Left ventricle myocardium inferior (tissue), 1 donor: ENCODE results near the gene SHANK2. TPM values are rescaled to one million over a fixed set of nuclear protein-coding genes. Genes with fewer than 3 reads are reported as not detected.
"Not testable (repeated sequence)": the region's sequence is repeated elsewhere in the genome, so short reads cannot be mapped to it uniquely, and the experiment has no call there.

Source experiments
- DNase-seq: peaks from one replicate; pipeline ENCODE4 v3.0.0-alpha.2; 2020
- H3K27ac ChIP-seq: fragments of 200-600 bp; replicated peaks from 2 replicates; pipeline ENCODE4 v1.8.0; 2021
- H3K27me3 ChIP-seq: fragments of 200-600 bp; 2 replicates; pipeline ENCODE4 v1.8.0; 2021; ENCODE audit warnings: low read depth
- H3K36me3 ChIP-seq: fragments of 200-600 bp; 2 replicates; pipeline ENCODE4 v1.8.0; 2021
- H3K4me1 ChIP-seq: fragments of 200-600 bp; 2 replicates; pipeline ENCODE4 v1.8.0; 2021
- H3K4me3 ChIP-seq: fragments of 200-600 bp; 2 replicates; pipeline ENCODE4 v1.8.0; 2021; ENCODE audit warnings: mild to moderate bottlenecking, moderate library complexity
- H3K9me3 ChIP-seq: fragments of 200-600 bp; replicated peaks from 2 replicates; pipeline ENCODE4 v1.8.0; 2021
- intact Hi-C: fragments of 100-400 bp; cut with micrococcal nuclease; formaldehyde crosslinking; loops from one replicate; pipeline ENCODE4 v1.11.0; 2022
- total RNA-seq: library from RNA; stranded (reverse); fragmentation: NEBNext Ultra II Directional; extraction: Animal tissue kit (Norgen Biotek cat#: 25700); gene quantifications from one replicate; pipeline ENCODE4 v1.2.1, GENCODE V29; 2021
- TF ChIP-seq, protein P1 (sequence below): fragments of 200-600 bp; IDR thresholded peaks from 2 replicates; pipeline ENCODE4 v1.8.0; 2021; ENCODE audit warnings: antibody characterized with exemption, mild to moderate bottlenecking, borderline replicate concordance
- donor health status: DM: no; HTN: yes; CAD: no; lungs with severe emphysema.

The SHANK2 gene
- total RNA-seq, 1 donor from 2014 or later, result 0.27 TPM

DNA sequence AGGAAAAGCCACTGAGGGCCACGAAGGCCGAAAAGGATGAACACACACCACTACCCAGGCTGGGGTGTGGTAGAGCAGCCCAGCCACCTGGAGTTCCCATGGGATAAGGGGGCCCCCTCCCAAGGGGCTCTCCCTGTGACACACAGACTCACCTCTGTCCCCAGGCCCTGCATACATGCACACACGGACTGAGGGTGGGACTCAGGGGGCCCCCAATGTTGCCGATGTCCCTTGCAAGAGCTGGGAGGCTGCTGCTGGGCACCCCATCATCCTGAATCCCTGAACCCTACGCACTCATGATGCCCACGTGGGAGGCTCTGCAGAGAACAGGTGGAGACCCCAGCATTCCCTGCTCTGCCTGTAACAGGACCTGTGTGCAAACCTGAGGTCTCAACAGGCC is 14.5 kb downstream of the SHANK2 start:
- H3K27ac ChIP-seq, result no peak overlapping the region
- H3K4me3 ChIP-seq, result no peak overlapping the region
- DNase-seq, result no peak
- no peaks in the 10 kb centered on the region for H3K36me3 ChIP-seq
- H3K4me1 ChIP-seq, result peaks cover 4% of the 10 kb centered on the region
- H3K27me3 ChIP-seq, result peaks cover 88% of the 10 kb centered on the region
- no peaks in the 10 kb centered on the region for H3K9me3 ChIP-seq
- intact Hi-C loops, result no loop called here
- TF ChIP-seq, protein P1, sequence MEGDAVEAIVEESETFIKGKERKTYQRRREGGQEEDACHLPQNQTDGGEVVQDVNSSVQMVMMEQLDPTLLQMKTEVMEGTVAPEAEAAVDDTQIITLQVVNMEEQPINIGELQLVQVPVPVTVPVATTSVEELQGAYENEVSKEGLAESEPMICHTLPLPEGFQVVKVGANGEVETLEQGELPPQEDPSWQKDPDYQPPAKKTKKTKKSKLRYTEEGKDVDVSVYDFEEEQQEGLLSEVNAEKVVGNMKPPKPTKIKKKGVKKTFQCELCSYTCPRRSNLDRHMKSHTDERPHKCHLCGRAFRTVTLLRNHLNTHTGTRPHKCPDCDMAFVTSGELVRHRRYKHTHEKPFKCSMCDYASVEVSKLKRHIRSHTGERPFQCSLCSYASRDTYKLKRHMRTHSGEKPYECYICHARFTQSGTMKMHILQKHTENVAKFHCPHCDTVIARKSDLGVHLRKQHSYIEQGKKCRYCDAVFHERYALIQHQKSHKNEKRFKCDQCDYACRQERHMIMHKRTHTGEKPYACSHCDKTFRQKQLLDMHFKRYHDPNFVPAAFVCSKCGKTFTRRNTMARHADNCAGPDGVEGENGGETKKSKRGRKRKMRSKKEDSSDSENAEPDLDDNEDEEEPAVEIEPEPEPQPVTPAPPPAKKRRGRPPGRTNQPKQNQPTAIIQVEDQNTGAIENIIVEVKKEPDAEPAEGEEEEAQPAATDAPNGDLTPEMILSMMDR, result no peak

DNA sequence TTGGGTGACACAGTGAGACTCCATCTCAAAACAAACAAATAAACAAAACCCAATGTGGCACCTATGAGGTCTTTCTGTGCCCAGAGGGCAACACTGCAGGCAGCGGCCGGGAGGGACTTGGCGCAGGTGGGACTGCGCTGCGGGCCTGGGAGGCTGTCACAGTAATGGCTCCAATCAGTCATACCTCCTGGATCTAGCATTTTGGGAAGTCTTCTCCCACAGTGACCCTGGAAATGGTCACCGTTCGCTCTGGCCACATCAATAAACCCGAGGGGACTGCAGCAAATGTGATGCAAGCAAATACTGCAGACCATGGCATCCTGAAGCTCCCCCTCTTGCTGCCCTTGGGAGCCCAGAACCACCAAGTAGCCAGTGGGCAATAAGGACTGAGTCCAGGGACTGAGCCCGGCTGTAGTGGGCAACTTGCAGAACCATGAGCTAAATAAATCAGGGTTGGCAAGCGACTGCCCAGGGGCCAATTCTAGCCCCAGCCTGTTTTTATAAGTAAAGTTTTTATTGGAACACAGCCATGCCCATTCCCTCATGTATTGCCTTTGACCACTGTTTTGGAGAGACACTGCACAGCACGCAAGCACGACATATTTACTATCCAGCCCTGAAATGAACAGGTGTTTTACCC is 15.4 kb downstream of the SHANK2 start:
- no peak for DNase-seq
- Histone ChIP-seq H3K9me3 (no peaks in the 10 kb centered on the region), H3K27me3 (peaks cover 81% of the 10 kb centered on the region), H3K4me1 (peaks cover 4% of the 10 kb centered on the region), H3K36me3 (no peaks in the 10 kb centered on the region), H3K4me3 (no peak overlapping the region), H3K27ac (no peak overlapping the region)
- TF ChIP-seq, protein P1, result no peak
- intact Hi-C loops, result no loop called here

DNA sequence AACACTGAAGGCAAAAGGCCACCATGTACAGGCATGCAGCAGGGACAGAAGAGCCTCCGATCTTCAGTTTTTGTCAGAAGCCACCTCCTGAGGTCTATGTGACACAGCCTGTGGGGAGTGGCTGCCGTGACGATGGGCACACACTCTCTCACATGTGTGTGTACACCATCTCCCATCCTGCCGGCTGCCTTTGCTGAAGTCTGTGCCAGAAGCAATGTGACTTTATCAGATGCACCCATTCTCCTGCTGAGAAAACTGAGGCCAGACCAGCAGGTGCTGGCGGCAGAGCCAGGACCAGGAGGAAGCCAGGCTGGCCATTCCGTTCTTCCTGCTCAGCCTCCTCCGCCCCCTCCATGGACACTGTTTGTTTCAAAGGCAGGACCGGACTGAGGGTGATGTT is 16.7 kb downstream of the SHANK2 start:
- peaks cover 76% of the 10 kb centered on the region for H3K27me3 ChIP-seq
- H3K27ac ChIP-seq, result no peak overlapping the region
- TF ChIP-seq, protein P1, result no peak
- no peak for DNase-seq
- H3K4me1 ChIP-seq, result no peaks in the 10 kb centered on the region
- H3K36me3 ChIP-seq, result no peaks in the 10 kb centered on the region
- H3K9me3 ChIP-seq, result no peaks in the 10 kb centered on the region
- no peak overlapping the region for H3K4me3 ChIP-seq
- intact Hi-C loops, result no loop called here

DNA sequence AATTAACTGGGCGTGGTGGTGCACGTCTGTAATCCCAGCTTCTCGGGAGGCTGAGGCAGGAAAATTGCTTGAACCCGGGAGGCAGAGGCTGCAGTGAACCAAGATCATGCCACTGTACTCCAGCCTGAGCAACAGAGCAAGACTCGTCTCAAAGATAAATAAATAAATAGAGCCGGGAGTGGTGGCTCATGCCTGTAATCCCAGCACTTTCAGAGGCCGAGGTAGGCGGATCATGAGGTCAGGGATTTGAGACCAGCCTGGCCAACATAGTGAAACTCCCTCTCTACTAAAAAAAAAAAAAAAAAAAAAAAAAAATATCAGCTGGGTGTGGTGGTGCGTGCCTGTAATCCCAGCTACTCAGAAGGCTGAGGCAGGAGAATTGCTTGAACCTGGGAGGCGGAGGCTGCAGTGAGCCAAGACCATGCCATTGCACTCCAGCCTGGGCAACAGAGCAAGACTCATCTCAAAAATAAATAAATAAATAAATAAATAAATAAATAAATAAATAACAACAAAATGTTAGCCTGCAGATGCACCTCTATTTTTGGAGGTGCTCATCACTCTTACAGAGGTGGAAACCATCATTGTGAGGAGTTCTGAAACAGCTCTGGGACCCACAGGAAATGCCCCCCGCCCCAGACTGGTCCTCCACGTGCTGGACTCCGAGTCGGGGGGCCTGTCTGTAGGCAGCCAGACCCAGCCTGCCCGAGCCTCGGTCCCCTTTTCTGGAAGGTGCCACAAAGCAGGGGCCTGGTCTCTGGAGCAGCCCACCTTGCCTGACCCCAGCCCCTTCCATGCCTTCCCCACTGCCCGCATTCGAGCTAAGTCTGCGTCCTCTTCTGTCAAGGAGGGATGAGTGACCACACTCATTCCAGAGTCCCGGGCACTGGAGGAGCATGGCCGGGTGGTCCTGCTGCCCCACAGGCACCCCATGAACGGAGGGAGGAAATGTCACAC is 18.2 kb downstream of the SHANK2 start:
- H3K4me1 ChIP-seq, H3K27ac ChIP-seq, H3K4me3 ChIP-seq, DNase-seq, intact Hi-C loops, H3K9me3 ChIP-seq, H3K36me3 ChIP-seq: not testable (repeated sequence)
- peaks cover 60% of the 10 kb centered on the region for H3K27me3 ChIP-seq

DNA sequence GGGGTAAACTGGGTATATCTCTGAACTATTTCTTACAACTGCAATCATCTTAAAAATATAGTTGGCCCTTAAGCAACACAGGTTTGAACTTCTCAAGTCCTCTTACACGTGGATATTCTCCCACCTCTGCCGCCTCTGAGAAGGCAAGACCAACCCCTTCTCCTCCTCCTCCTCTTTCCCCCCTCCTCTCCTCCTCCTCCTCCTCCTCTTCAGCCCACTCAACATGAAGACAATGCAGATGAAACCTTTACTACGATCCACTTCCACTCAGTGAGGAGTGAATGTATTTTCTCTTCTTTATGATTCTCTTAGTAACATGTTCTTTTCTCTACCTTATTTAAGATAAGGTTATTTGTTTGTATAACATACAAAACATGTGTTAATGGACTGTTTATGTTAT is 20.0 kb downstream of the SHANK2 start:
- TF ChIP-seq, protein P1, result no peak
- no peaks in the 10 kb centered on the region for H3K4me1 ChIP-seq
- H3K4me3 ChIP-seq, result no peak overlapping the region
- peaks cover 18% of the 10 kb centered on the region for H3K9me3 ChIP-seq
- no peak overlapping the region for H3K27ac ChIP-seq
- H3K27me3 ChIP-seq, result peaks cover 47% of the 10 kb centered on the region
- intact Hi-C loops, result no loop called here
- no peak for DNase-seq
- H3K36me3 ChIP-seq, result no peaks in the 10 kb centered on the region

DNA sequence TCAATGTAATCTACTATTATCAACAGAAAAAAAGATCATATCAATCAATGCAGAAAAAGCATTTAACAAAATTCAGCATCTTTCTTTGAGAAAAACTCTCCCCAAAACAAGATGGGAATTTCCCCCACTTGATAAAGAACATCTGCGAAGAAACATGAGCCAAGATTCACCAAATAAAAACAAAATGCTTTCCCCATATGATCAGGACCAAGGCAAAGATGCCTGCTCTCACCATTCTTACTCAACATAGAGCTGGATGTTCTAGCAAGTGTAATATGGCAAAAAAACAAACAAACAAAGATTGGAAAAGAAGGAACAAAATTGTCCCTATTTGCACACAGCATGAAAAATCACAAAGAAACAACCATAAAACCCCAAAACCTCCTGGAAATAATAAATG is 23.4 kb downstream of the SHANK2 start:
- Histone ChIP-seq H3K36me3 (no peaks in the 10 kb centered on the region), H3K27ac (no peak overlapping the region), H3K9me3 (peaks cover 47% of the 10 kb centered on the region), H3K4me1 (no peaks in the 10 kb centered on the region), H3K4me3 (no peak overlapping the region), H3K27me3 (peaks cover 27% of the 10 kb centered on the region)
- DNase-seq, result no peak
- intact Hi-C loops, result no loop called here
- TF ChIP-seq, protein P1, result no peak
